AG09309 (cell line): ENCODE results near the gene CSNK1A1.
"Not testable (repeated sequence)": the region's sequence is repeated elsewhere in the genome, so short reads cannot be mapped to it uniquely, and the experiment has no call there.

ENCODE experiments used
- DNase-seq: peaks from one replicate; pipeline ENCODE4 v3.0.0-alpha.2; 2010; ENCODE audit warnings: low read depth
- H3K4me3 ChIP-seq: 2 replicates; pipeline ENCODE4 v1.5.1; 2011; ENCODE audit warnings: mild to moderate bottlenecking, low read depth, low read length, moderate library complexity; ENCODE audit not compliant: control insufficient read depth
- TF ChIP-seq, protein P1 (sequence below): IDR thresholded peaks from 2 replicates; pipeline ENCODE4 v1.5.1; 2011; ENCODE audit warnings: mild to moderate bottlenecking, low read depth, low read length, inconsistent platforms; ENCODE audit not compliant: insufficient read depth, control insufficient read depth; ENCODE audit errors: missing control alignments

Gene CSNK1A1

DNA sequence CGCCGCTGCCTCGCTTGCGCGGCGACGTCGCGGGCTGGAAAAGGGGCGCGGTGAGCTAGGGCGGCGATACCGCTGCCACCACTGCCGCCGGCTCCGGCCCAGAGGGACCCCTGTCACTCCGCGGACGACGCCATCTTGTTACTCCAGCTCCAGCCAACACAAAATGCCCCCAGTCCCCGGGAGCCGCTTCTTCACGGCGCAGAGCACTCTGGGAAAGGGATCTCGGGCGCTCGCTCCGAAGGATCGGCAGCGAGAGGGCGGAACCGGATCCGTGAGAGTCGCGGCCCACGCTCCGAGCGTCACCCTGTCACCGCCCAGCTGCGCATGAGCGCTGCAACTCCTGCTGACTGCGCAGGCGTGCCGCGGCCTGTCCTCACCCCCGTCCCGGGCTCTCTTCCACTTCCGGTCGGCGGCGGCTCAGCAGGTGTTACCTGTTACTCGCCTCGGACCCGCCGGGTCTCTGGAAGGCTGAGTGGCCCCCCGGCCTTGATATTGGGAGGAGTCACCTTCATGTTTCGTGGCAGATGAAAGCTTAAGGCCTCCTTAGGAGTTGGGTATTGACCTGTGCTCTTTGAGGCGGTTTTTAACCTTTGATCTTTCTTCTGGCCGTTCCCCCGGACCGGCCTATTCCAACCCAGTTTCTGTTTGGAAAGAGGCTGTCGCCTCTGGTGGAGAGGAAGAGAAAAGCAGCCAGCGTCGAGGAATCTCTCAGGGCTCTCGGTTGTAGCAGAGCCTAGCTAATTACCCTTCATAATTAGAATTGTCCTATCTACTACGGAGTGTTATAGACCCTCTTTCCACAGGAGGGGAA lies at the start of gene CSNK1A1:
CSNK1A1 (minus strand) TSS at position 213 of the 811 bp plus-strand sequence. CDS start 475 bp downstream, outside the sequence.
- peak; percentile 92 for DNase-seq
- TF ChIP-seq, protein P1, sequence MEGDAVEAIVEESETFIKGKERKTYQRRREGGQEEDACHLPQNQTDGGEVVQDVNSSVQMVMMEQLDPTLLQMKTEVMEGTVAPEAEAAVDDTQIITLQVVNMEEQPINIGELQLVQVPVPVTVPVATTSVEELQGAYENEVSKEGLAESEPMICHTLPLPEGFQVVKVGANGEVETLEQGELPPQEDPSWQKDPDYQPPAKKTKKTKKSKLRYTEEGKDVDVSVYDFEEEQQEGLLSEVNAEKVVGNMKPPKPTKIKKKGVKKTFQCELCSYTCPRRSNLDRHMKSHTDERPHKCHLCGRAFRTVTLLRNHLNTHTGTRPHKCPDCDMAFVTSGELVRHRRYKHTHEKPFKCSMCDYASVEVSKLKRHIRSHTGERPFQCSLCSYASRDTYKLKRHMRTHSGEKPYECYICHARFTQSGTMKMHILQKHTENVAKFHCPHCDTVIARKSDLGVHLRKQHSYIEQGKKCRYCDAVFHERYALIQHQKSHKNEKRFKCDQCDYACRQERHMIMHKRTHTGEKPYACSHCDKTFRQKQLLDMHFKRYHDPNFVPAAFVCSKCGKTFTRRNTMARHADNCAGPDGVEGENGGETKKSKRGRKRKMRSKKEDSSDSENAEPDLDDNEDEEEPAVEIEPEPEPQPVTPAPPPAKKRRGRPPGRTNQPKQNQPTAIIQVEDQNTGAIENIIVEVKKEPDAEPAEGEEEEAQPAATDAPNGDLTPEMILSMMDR = peak; percentile 82
- H3K4me3 ChIP-seq = peak within 1 kb of the TSS; percentile 91

DNA sequence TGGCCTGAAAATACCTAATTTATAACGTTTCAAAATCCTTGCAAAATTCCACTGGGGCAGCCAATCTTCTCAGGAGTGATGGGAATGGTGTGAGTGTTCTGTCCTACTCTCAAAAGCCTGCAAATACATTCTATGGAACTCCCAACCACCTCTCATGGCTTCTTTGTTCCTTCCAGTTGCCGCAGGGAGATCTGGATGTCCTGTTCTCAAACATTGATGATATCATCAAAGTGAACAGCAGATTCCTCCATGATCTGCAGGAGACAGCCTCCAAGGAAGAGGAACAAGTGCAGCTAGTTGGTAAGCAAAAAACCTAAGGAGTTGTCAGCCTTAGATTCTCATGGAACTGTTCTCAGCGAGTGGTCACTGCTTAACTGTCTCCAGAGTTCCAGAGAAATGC lies 49.7 kb upstream of the CSNK1A1 start:
- no peak overlapping the region for H3K4me3 ChIP-seq
- no peak for DNase-seq
- TF ChIP-seq, protein P1 = no peak

DNA sequence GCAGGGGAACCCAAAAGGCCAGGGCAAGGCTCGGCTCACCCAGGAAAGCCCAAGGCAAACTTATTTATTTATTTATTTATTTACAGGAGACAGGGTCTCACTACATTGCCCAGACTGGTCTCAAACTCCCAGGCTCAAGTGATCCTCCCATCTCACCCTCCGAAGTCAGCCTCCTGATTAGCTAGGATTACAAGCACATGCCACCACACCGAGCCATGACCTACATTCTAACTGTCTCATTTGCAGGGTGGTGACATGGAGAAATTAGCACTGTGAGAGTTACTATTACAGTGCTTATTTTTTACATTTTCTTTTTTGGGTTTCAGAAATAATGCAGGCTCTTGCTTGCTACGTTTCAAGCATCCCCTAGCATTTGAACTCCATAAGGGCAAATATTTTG lies 48.1 kb upstream of the CSNK1A1 start:
- DNase-seq = no peak
- TF ChIP-seq, protein P1 = no peak
- no peak overlapping the region for H3K4me3 ChIP-seq

DNA sequence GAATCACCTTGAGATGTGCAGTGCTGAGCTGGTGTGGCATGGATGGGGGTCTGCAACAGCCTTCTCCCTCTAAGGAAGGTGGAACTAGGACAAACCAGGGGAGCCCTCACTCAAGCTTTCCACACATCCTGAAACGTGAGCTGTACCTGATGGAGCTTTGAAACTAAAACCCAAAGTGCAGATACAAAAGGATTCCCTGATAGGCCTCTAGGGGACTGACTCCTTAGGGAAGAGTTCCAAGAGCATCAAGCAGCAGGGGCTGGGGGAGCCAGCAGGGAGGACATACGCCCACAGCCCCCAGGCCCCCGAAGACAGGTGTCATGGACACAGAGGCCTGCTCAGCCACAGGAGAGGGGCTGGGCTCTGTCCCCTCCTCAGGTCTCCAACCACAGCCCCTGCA lies 47.7 kb upstream of the CSNK1A1 start:
- no peak overlapping the region for H3K4me3 ChIP-seq
- no peak for DNase-seq
- TF ChIP-seq, protein P1 = no peak

DNA sequence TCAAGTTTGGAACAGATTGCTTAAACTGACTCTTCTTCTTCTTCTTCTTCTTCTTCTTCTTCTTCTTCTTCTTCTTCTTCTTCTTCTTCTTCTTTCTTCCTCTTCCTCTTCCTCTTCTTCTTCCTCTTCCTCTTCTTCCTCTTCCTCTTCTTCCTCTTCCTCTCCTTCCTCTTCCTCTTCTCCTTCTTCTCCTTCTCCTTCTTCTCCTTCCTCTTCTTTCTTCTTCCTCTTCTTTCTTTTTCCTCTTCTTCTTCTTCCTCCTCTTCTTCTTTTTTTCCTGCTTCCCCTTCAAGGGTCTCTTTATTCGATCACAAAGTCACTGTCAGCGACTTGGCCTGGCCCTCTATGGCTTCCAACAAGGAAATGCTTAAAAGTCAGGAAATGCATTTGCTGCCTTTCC lies 47.0 kb upstream of the CSNK1A1 start:
- H3K4me3 ChIP-seq = not testable (repeated sequence)

DNA sequence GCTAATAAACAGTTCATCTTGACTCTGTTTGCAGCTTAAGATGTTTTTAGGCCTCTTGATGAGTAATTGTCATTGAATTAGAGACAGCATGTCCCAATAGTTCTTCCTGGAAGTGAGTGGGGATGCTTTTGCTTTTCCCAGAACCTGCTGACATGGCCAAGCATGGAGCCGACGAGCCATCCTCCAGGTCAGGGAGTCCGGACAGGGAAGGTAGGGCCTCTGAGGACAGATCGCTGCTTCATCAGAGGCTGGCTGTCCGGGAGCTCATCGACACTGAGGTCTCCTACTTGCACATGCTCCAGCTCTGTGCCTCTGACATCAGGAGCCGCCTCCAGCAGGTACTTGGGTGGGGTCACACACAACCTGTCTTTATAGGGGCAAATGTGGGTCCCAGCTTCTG lies 46.4 kb upstream of the CSNK1A1 start:
- no peak overlapping the region for H3K4me3 ChIP-seq
- TF ChIP-seq, protein P1 = no peak
- no peak for DNase-seq

More for the DNA sequence above, 47.0 kb upstream of the CSNK1A1 start:
- DNase-seq = not testable (repeated sequence)

DNA sequence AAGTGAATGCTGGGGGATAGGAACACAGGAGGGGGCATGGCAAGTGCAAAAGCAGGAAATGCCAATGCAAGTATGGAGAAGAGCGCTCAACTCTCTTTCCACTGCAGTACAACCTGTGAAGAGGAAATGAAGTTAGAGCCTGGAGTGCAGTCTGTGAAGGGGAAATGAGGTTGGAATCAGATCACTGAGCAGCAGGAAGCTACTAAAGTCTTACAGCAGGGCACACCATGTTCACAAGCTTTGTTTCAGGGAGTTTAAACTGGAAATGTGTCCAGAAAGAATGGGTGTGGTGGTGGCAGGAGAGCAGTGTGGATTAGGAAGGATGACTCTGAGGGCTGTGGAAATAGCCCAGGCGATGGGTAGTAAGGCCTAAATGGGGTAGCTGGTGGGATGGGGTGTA lies 45.5 kb upstream of the CSNK1A1 start:
- TF ChIP-seq, protein P1 = no peak
- DNase-seq = no peak
- H3K4me3 ChIP-seq = no peak overlapping the region

DNA sequence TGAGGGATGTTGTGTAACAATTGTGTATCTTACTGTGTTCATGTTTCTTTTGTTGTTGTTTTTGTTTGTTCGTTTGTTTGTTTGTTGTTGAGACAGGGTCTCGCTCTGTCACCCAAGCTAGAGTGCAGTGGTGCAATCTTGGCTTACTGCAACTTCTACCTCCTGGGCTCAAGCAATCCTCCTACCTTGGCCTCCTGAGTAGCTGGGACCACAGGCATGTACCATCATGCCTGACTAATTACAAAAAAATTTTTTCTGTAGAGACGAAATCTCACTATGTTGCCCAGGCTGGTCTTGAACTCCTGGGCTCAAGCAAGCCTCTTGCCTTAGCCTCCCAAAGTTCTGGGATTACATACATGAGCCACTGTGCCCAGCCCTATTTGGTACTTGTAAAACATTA lies 43.9 kb upstream of the CSNK1A1 start:
- not testable (repeated sequence) for H3K4me3 ChIP-seq, DNase-seq
